Embryonic facial prominence (tissue), 1 donor: ENCODE data around the gene R3HDM2.

ENCODE experiments used
- DNase-seq: peaks from one replicate; pipeline ENCODE4 v3.0.0-alpha.2; 2016; ENCODE audit errors: extremely low spot score

The R3HDM2 gene

DNA sequence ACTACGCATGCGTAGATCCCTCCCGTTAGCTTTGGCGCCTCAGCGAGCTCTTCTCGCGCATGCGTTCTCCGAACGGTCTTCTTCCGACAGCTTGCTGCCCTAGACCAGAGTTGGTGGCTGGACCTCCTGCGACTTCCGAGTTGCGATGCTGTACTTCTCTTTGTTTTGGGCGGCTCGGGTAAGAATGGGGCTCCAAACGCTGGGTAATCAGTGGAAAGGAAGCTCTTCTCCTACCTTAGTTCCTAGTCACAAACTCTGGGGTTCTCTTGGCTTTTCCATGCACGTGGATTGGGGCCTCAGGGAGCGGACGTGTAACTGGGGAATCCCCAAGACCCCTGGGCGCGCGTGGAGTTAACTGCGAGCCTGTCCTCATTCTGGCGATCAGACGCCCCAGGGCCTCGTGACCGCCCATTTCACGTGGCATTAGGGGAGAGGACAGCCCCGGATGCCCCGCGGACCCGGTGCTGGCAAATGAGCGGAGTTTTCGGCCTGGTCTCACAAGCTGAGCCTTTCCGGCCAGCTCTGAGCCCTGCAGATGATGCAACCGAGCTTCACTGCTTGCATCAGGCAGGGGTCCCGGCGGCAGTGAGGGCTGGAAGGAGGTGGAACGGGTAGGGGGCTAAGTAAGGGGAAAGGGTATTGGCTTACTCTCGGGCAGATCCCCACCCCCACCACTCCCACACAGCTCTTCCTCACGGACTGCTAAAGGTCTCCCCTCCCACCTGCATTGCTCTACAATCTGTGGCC lies 201.0 kb downstream of the R3HDM2 start, which contains the start of gene SHMT2:
SHMT2 (plus strand) TSS at position 78 of the 747 bp plus-strand sequence; CDS start at position 146, 68 bp downstream.
- DNase-seq, result peak; percentile 84

GRCh38 chr12:57229046-57229633 lies 201.7 kb downstream of the R3HDM2 start:
- DNase-seq, result no peak

GRCh38 chr12:57227315-57228115 lies 203.3 kb downstream of the R3HDM2 start:
- DNase-seq, result no peak

GRCh38 chr12:57226588-57227314 lies 204.1 kb downstream of the R3HDM2 start:
- DNase-seq, result no peak

- no peak for DNase-seq
These were observed 205.1 kb downstream of the R3HDM2 start for GRCh38 chr12:57225680-57226210.

- DNase-seq, result no peak
These were observed 205.7 kb downstream of the R3HDM2 start for GRCh38 chr12:57224973-57225679.

GRCh38 chr12:57224278-57224972 lies 206.4 kb downstream of the R3HDM2 start:
- DNase-seq, result no peak

- DNase-seq, result no peak
These were observed 207.4 kb downstream of the R3HDM2 start for GRCh38 chr12:57223191-57224165.

DNA sequence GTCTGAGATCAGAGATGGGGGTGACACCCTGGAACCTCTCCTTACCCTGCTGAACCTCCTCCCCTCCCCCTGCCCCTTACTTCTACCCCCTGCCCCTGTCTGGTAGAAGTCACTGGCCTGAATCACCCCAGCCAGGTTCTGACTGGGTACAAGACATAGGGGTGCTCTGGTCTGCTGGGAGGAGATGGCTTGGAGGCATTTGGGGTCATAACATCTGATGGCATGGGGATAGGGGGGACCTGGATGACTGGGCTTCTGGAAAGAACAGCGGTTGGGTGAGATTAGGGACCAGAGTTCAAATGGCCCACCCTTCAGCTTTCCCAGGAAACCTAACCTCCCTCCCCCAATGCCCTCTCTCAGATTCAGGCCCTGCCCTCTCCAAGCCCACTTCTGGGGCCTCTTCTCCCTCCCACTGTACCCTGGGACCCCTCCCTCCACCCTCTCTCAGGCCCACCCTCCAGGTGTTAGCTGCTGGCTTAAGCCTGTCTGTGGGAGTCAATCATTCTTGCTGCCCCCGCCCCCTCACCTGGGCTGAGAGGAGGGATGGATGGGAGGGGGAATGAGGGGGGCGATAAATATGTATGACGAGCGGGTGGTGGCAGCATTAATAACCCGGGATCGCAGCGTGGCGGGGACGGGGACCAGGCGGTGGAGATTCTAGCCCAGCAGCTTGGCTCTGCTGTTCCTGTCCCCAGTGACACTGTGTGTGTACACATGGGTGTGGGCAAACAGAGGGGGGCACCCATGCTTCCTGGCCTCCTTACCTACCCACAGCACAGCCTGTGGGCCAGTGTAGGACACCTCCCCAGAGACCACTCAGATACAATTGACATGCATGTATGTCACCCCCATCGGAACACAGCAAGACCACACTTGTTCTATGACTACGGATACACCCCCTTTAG lies 208.3 kb downstream of the R3HDM2 start:
- no peak for DNase-seq

DNA sequence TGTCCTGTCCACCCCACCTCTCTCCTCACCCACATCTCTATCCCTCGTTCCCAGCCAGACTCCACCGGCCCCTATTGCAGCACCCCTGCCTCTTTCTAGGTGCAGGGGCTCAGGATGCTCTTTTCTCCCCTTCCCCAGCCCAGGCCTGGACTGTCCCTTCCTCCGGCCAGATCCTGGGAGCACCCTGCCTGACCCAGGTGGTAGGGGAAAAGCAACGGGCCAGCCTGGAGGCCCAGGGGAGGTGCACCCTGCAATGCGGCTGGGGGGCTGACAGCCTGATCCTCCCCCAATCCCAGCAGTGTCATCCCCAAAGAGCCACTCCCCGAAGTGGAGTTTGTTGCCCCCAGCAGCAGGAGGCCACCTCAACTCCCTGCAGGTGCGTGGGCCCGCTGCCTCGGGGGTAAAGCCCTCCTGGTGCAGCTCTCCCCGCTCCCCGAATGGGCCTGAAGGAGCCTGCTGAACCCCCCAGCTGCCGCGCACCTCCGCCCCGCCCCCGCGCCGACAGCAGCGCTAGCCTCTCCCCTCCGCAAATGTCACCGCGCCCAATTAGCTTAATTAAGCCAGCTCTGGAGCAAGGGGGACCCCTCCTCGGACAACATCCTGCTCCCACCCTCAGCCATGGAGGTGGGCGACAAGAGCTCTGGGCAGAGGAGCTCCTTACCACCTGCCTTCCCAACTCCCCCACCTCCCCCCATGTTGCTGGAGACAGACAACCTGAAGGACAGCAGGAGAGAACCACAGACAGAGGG lies 209.5 kb downstream of the R3HDM2 start:
- DNase-seq, result no peak

DNA sequence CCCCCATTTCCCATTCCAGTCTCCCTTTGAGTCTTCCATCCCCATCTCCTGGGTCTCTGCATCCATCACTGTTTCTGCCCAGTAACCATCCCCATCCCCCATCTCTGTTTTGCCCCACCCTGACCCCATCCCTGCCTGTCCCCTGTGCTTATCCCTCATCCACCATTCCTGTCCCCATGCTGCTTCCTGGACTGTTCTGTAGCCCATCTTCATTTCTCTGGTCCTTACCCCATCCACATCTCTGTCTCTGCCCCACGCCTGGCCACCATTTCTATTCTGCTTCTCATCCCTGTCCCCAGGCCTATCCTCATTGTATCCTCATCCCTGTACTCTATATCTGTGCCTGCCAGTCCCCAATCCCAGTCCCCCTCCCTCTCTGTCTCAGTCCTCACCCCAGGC lies 210.1 kb downstream of the R3HDM2 start:
- no peak for DNase-seq

DNA sequence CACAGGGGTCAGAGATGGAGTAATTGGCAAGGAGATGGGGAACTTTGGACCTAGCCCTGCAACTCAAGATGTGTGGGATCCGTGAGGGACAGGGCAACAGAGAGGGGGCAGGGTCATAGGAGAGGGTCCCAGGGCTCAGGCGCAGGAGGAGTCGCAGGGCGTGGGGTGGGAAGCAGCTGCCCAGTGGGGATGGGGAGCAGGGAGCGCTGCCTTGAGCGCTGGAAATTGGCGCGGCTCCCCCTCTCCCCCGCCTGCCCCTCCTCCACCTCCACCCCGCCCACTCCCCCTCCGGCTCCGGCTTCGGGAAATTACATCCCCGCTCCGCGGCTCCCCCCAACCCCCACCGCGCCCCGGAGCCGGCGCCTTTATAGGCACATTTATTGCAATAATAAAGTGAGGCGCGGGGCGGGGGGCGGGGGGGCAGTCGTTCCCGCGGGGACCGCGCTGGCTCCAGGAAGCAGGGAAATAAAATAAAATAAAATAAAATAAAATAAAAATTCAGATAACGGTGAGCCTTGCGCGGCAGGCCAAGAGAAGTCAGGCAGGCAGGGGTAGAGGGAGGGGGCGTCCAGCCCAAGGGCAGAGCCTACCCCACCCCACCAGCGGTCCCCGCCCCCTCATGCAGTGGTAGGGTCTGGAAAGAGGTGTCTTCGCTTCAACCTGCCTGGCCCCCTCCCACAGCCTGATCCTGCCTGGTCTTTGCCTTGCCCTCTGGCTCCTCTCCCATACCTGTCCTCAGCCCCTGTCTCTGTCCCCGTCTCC lies 210.7 kb downstream of the R3HDM2 start:
- DNase-seq, result no peak

- DNase-seq, result no peak
These were observed 211.4 kb downstream of the R3HDM2 start for GRCh38 chr12:57219205-57219992.

GRCh38 chr12:57218030-57218853 lies 212.6 kb downstream of the R3HDM2 start:
- DNase-seq, result no peak
